Muscle layer of colon (tissue), 2 donors: ENCODE results near the gene SLC39A12.
"Not testable (repeated sequence)": the region's sequence is repeated elsewhere in the genome, so short reads cannot be mapped to it uniquely, and the experiment has no call there.

ENCODE experiments used
- H3K27ac ChIP-seq: one replicate; pipeline ENCODE4 v1.7.0; 2013; ENCODE audit warnings: low read depth, mild to moderate bottlenecking, low read length, moderate library complexity
- H3K27me3 ChIP-seq, 2 donors: one replicate each; pipeline ENCODE4 v1.7.0; 2013; ENCODE audit warnings: low read length in 2 of 2, mild to moderate bottlenecking in 2 of 2; ENCODE audit not compliant: insufficient read depth in 2 of 2, control insufficient read depth in 1 of 2
- H3K36me3 ChIP-seq: one replicate; pipeline ENCODE4 v1.7.0; 2013; ENCODE audit warnings: mild to moderate bottlenecking, low read length; ENCODE audit not compliant: insufficient read depth
- H3K4me1 ChIP-seq: one replicate; pipeline ENCODE4 v1.7.0; 2013; ENCODE audit warnings: mild to moderate bottlenecking, low read length; ENCODE audit not compliant: insufficient read depth
- H3K4me3 ChIP-seq, 2 donors: one replicate each; pipeline ENCODE4 v1.7.0; 2013; ENCODE audit warnings: low read length in 2 of 2, low read depth in 1 of 2, mild to moderate bottlenecking in 1 of 2, moderate library complexity in 1 of 2
- H3K9ac ChIP-seq: one replicate; pipeline ENCODE4 v1.7.0; 2013; ENCODE audit warnings: low read length
- H3K9me3 ChIP-seq: one replicate; pipeline ENCODE4 v1.7.0; 2013; ENCODE audit warnings: mild to moderate bottlenecking, low read length
- donor health status: abdominal sarcoma.
- donor health status: Adenocarcinoma of cecum.

Gene SLC39A12

DNA sequence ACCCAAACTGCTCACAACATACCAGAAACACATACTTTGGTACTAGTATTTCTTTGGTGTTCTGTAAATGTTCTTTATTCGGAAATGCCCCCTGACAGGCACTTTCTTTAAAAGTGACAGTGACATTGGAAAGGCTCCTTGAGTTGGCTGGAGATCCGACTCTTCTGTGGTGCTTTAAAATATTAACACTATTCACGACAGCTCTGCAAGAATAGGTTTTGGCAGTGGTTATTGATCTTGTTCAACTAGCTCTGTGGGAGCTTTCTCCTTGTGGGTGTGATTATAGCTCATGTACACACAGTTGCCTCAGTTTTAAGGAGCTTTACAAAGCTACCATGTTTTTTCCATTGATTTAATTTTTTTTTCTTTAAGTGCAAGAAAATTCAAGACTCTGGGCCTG, 30.3 kb upstream of the SLC39A12 start:
- H3K9ac ChIP-seq, result no peak overlapping the region
- H3K27ac ChIP-seq, result no peak overlapping the region
- no peak overlapping the region for H3K4me3 ChIP-seq
- H3K27me3 ChIP-seq, result no peaks in the 10 kb centered on the region
- no peaks in the 10 kb centered on the region for H3K4me1 ChIP-seq
- no peaks in the 10 kb centered on the region for H3K9me3 ChIP-seq
- H3K36me3 ChIP-seq, result no peaks in the 10 kb centered on the region

DNA sequence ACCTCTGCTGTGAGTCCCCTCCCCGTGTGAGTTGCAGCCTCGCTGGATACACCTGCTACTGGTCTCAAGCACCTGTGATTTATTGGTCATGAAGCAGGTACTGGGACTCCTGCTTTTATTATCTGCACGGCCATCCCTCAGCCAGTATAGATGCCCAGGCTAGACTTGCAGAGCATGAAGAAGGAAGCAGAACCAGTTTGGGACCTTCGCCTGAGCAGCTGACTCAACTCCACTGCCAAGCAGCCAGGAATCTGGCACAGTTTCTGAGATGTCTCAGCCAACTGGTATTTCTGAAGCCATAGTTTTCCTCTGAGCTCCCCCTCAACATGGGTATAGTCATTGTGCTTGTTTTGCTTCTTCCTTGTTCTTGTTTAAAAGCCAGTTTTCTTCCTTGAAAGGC, 28.0 kb upstream of the SLC39A12 start:
- Histone ChIP-seq H3K9me3 (no peaks in the 10 kb centered on the region), H3K27ac (no peak overlapping the region), H3K9ac (no peak overlapping the region), H3K27me3 (no peaks in the 10 kb centered on the region), H3K4me1 (no peaks in the 10 kb centered on the region), H3K4me3 (no peak overlapping the region), H3K36me3 (no peaks in the 10 kb centered on the region)

DNA sequence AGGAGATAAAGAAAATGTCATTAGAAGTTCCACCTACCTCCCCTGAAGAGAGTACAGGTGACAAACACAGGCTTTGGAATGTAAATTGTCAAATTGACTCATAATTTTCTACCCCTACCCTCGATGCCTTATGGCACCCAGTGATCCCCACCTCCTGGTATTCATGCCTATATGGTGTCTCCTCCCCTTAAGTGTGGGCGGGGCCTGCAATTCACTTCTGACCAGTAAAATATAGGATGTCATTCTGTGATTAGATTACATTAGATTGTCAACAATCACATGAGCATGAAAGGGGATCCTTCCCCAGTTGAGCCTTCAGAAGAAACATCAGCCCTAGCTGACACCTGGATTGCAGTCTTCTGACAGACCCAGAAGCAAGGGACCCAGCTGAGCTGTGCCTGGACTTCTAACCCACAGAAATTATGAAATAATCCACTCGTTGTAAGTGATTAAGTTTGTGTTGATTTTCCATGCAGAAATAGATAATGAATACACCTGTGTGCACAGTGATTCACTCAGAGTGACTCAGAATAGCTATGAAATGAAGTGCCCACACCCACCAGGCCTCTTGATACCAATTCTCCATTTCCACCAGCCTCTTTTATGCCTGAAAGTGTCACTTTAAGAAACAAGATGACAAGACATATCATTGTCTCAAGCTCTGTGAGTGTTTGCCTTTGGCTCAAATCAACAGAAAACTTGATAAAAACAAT, 8.5 kb upstream of the SLC39A12 start:
- no peak overlapping the region for H3K4me3 ChIP-seq
- no peaks in the 10 kb centered on the region for H3K9me3 ChIP-seq
- no peak overlapping the region for H3K27ac ChIP-seq

DNA sequence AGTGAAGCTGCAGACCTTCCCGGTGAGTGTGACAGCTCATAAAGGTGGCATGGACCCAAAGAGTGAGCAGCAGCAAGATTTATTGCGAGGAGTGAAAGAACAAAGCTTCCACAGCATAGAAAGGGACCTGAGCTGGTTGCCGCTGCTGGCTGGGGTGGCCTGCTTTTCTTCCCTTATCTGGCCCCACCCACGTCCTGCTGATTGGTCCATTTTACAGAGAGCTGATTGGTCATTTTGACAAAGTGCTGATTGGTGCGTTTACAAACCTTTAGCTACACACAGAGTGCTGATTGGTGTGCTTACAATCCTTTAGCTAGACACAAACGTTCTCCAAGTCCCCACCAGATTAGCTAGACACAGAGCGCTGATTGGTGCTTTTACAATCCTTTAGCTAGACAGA, 1.4 kb upstream of the SLC39A12 start:
- H3K27ac ChIP-seq, H3K36me3 ChIP-seq, H3K9me3 ChIP-seq, H3K9ac ChIP-seq, H3K4me3 ChIP-seq, H3K27me3 ChIP-seq, H3K4me1 ChIP-seq: not testable (repeated sequence)

More for the DNA sequence above, 8.5 kb upstream of the SLC39A12 start:
- Histone ChIP-seq H3K4me1 (no peaks in the 10 kb centered on the region), H3K36me3 (no peaks in the 10 kb centered on the region), H3K9ac (no peak overlapping the region), H3K27me3 (no peaks in the 10 kb centered on the region)

DNA sequence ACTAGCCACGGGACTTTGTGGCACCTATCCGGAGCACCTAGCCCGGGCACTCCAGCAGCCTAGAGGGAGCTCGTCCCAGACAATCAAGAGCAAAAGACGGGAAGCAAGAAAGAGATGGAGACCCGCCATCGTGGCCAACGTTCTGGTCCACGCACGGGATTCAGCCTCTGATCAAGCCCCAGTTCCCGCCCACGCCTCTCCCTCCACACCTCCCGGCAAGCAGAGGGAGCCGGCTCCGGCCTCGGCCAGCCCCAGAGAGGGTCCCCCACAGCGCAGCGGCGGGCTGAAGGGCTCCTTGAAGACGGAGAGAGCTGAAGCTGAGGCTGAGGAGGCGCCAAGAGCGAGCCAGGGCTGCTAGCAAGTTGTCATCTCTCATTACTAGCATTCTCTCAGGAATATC, 992 bp upstream of the SLC39A12 start:
- Histone ChIP-seq H3K9me3 (no peaks in the 10 kb centered on the region), H3K27ac (no peak overlapping the region), H3K27me3 (no peaks in the 10 kb centered on the region), H3K9ac (no peak overlapping the region), H3K4me1 (no peaks in the 10 kb centered on the region), H3K36me3 (no peaks in the 10 kb centered on the region), H3K4me3 (no peak overlapping the region)

DNA sequence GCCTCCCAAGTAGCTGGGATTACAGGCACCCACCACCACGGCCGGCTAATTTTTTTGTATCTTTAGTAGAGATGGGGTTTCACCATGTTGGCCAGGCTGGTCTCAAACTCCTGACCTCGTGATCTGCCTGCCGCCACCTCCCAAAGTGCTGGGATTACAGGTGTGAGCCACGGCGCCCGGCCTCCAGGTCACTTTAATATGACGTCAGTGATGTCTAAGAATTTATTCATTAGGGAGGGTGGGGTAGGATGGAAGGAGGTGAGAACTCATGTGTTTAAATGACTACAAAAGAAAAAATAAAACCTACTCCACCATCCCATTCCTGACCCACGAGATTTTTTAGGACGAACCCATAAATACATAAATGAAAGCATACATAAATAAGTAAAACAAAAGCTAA, 2.7 kb downstream of the SLC39A12 start:
- H3K36me3 ChIP-seq, H3K9ac ChIP-seq, H3K27ac ChIP-seq, H3K27me3 ChIP-seq, H3K4me1 ChIP-seq, H3K4me3 ChIP-seq, H3K9me3 ChIP-seq: not testable (repeated sequence)

DNA sequence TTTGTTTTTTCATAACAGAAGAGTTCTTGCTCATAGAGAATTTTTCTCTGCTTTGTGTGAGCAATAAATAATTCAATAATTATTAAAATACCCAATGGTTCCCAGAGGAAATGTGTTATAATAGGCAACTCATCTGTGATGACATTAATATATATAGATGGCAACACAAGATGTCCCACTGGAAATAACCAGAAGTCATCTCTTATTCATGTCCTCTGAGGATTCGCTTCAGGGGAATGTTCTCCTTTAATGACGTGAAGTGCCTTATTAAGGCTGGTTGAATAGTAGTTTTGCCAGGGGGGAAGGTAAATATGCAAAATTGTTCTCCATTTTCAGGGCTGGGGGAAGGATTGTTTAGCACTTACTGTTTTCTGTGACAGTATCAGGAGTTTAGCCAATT, 3.1 kb downstream of the SLC39A12 start:
- Histone ChIP-seq H3K27me3 (no peaks in the 10 kb centered on the region), H3K27ac (no peak overlapping the region), H3K4me1 (no peaks in the 10 kb centered on the region), H3K9ac (no peak overlapping the region), H3K4me3 (no peak overlapping the region), H3K9me3 (no peaks in the 10 kb centered on the region), H3K36me3 (no peaks in the 10 kb centered on the region)

DNA sequence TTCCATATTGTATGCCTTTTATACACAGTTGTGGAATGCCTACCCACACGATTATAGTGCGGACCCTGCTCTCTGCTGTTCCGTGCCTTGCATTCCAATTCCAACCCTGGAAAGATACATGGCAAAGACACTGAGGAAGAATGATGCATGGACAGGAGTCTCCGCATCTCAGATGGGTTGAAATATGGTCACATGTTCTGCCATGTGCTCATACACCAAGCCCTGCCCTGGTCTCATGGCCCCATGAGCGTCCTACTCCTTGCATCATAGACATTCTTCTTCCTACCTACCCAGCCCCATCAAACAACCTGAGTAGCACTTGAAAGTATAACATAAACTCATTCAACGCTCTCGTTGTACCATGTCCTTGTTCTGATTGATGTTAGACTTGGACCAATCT, 6.3 kb downstream of the SLC39A12 start:
- no peaks in the 10 kb centered on the region for H3K27me3 ChIP-seq
- no peaks in the 10 kb centered on the region for H3K36me3 ChIP-seq
- no peaks in the 10 kb centered on the region for H3K4me1 ChIP-seq
- H3K9ac ChIP-seq, result no peak overlapping the region
- no peak overlapping the region for H3K4me3 ChIP-seq
- H3K9me3 ChIP-seq, result no peaks in the 10 kb centered on the region
- H3K27ac ChIP-seq, result no peak overlapping the region

DNA sequence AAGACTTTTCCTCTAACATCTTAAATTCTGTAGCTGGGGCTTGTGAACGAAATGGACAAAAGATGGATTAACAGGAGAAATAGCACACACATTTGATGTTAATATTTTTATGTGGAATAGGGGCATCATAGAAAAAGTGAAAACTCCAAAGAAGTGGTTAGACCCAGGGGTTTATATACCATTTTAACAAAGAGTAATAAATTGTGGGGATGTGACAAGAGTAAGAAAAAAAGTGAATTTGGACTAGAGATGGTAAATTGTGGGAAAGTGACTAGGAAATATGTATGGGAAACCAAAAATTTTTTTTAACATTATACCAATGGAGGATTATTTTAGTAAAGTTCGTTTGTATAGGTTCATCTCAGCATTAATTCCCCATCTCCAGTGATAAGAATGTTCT, 8.2 kb downstream of the SLC39A12 start:
- Histone ChIP-seq H3K27ac (no peak overlapping the region), H3K36me3 (no peaks in the 10 kb centered on the region), H3K9me3 (no peaks in the 10 kb centered on the region), H3K4me3 (no peak overlapping the region), H3K4me1 (no peaks in the 10 kb centered on the region), H3K9ac (no peak overlapping the region), H3K27me3 (no peaks in the 10 kb centered on the region)

DNA sequence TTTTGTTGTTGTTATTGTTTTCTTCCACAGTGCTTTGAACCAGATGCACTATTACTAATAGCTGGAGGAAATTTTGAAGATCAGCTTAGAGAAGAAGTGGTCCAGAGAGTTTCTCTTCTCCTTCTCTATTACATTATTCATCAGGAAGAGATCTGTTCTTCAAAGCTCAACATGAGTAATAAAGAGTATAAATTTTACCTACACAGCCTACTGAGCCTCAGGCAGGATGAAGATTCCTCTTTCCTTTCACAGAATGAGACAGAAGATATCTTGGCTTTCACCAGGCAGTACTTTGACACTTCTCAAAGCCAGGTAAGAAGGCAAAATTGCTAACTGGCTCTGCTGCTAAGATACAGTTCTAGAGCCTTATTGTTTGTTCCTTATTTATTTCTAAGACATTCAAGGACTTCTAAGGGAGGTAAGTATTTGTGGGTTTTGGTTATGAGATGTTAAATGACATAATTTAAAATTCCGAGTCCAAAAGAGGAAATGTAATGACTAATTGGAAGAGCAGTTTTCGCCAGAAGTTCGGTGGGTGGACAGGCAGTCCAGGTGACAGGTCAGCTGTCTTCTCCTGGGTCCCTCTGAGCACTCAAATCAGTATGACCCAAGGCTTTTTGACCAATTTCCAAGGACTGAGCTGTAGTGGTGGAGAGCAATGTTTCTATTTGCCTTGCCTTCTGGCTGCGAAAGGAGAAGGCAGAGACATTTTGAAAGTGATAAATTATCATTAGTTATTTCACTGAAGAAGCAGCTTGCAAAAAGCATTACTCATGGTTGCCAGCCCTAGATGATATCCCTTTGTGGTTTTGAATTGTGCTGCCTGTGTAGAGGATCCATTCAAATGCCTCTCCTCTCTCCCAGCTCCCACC, 10.1 kb downstream of the SLC39A12 start:
- Histone ChIP-seq H3K27ac (no peak overlapping the region), H3K9ac (no peak overlapping the region), H3K9me3 (no peaks in the 10 kb centered on the region)

DNA sequence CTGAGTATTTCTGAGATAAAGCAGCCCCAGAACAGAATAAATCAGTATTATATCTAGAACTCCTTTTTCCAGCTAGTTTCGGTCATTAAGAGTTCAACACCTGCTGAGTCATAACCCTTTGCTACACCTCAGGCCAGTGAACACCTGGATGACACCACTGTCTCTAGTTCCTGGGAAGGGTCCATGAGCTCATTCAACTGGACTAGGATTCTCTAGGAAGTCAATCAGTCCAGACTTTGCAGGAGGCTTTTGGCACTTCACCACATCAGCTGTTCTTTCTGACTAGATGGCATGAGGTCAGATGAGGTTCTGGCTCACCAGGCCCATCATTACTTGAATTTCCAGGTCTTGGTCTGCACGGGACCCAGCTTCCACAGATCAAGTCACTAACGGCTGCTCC, 11.7 kb downstream of the SLC39A12 start:
- H3K4me3 ChIP-seq, result no peak overlapping the region
- H3K9me3 ChIP-seq, result no peaks in the 10 kb centered on the region
- H3K27ac ChIP-seq, result no peak overlapping the region
- no peaks in the 10 kb centered on the region for H3K36me3 ChIP-seq
- no peak overlapping the region for H3K9ac ChIP-seq
- H3K4me1 ChIP-seq, result peaks cover 10% of the 10 kb centered on the region
- H3K27me3 ChIP-seq, result no peaks in the 10 kb centered on the region

More for the DNA sequence above, 10.1 kb downstream of the SLC39A12 start:
- Histone ChIP-seq H3K27me3 (no peaks in the 10 kb centered on the region), H3K4me3 (no peak overlapping the region), H3K4me1 (peaks cover 10% of the 10 kb centered on the region), H3K36me3 (no peaks in the 10 kb centered on the region)
